HCT116 (cell line): Measurements from ENCODE around the gene NUP210. TPM values are rescaled to one million over a fixed set of nuclear protein-coding genes. Genes with fewer than 3 reads are reported as not detected.
A peak's percentile ranks its signal among the peaks of the same experiment; 100 is the strongest.

ENCODE experiments used
- ATAC-seq: fragments of 200-7000 bp; cut with Tn5 transposase; 2 replicates; pipeline ENCODE4 v1.9.1; 2020; ENCODE audit warnings: mild to moderate bottlenecking, moderate library complexity
- BruUV-seq: library from RNA; stranded (reverse); fragments of 400-500 nt; replicated peaks from 2 replicates; lab custom pipeline; 2021; lab: Mats Ljungman, UMichigan
- CTCF ChIA-PET: fragments of 300-600 bp; sonication (Branson Sonifier 250); formaldehyde crosslinking; loops from one replicate; lab custom pipeline; 2021; ENCODE audit warnings: antibody characterized with exemption; lab: Charles Lee
- POLR2A ChIA-PET: fragments of 300-600, 350-600 bp; sonication (Branson Sonifier 250); formaldehyde crosslinking; loops from one replicate; lab custom pipeline; 2021; ENCODE audit warnings: antibody characterized with exemption; lab: Charles Lee
- RAD21 ChIA-PET, 2 experiments: fragments of 300-600 bp; sonication (Branson Sonifier 250); formaldehyde crosslinking; loops; one replicate each; lab custom pipeline; 2023; ENCODE audit warnings: low total read pairs in 2 of 2; ENCODE audit not compliant: uncharacterized antibody in 2 of 2, unreplicated experiment in 2 of 2, low non-redundant PET in 1 of 2; lab: Charles Lee
- DNase-seq: peaks from one replicate; pipeline ENCODE4 v3.0.0-alpha.2; 2010; ENCODE audit warnings: low read depth, low spot score
- H2AFZ ChIP-seq: fragments of 200-600 bp; shearing (Covaris generic), sonication (generic); 2 replicates; pipeline ENCODE4 v1.6.1; 2017; ENCODE audit warnings: low read depth, mixed run types, mixed read lengths, antibody characterized with exemption, low read length; ENCODE audit not compliant: poor library complexity, severe bottlenecking
- H3K27ac ChIP-seq: 2 replicates; pipeline ENCODE4 v1.5.1; 2012; ENCODE audit warnings: low read depth, low read length
- H3K27me3 ChIP-seq: fragments of 200-600 bp; sonication (generic); 2 replicates; pipeline ENCODE4 v1.6.1; 2016; ENCODE audit warnings: mixed run types, low read length, mixed read lengths; ENCODE audit not compliant: insufficient read depth
- H3K36me3 ChIP-seq, 2 experiments: fragments of 200-500 bp in 1 of 2; fragments of 200-600 bp in 1 of 2; sonication (Bioruptor generic) in 1 of 2; sonication (generic) in 1 of 2; 2 replicates each; pipeline versions ENCODE4 v1.5.1 to v1.6.1; 2014 to 2016; ENCODE audit warnings: low read length in 2 of 2, inconsistent platforms in 1 of 2, mixed read lengths in 1 of 2, mixed run types in 1 of 2; ENCODE audit not compliant: insufficient read depth in 2 of 2, control insufficient read depth in 1 of 2
- H3K4me1 ChIP-seq, 2 experiments: fragments of 200-600 bp in 1 of 2; sonication (generic) in 1 of 2; 2 replicates each; pipeline versions ENCODE4 v1.5.1 to v1.6.1; 2012 to 2017; ENCODE audit warnings: low read length in 2 of 2, inconsistent platforms in 1 of 2, mild to moderate bottlenecking in 1 of 2, mixed read lengths in 1 of 2, mixed run types in 1 of 2, moderate library complexity in 1 of 2; ENCODE audit not compliant: insufficient read depth in 2 of 2, control insufficient read depth in 1 of 2
- H3K4me2 ChIP-seq: fragments of 200-600 bp; sonication (generic); 2 replicates; pipeline ENCODE4 v1.6.1; 2017; ENCODE audit warnings: mixed run types, low read length, mixed read lengths
- H3K4me3 ChIP-seq, 2 experiments: fragments of 200-600 bp in 1 of 2; sonication (generic) in 1 of 2; replicated peaks in 1 of 2; 2 replicates each; pipeline ENCODE4 v1.5.1; 2011 to 2016; ENCODE audit warnings: low read length in 2 of 2, control low read depth in 1 of 2, low read depth in 1 of 2, mild to moderate bottlenecking in 1 of 2, mixed read lengths in 1 of 2, mixed run types in 1 of 2
- H3K79me2 ChIP-seq: fragments of 200-600 bp; sonication (generic); 2 replicates; pipeline ENCODE4 v1.6.1; 2017; ENCODE audit warnings: mild to moderate bottlenecking, mixed run types, low read length, moderate library complexity, mixed read lengths; ENCODE audit not compliant: insufficient read depth
- H3K9ac ChIP-seq: fragments of 200-600 bp; sonication (generic); 2 replicates; pipeline ENCODE4 v1.6.1; 2016; ENCODE audit warnings: low read length, mixed read lengths
- H3K9me2 ChIP-seq: fragments of 200-600 bp; sonication (generic), shearing (Covaris generic); 2 replicates; pipeline ENCODE4 v1.6.1; 2017; ENCODE audit warnings: mixed run types, mild to moderate bottlenecking, moderate library complexity; ENCODE audit not compliant: insufficient read depth
- H3K9me3 ChIP-seq, 2 experiments: fragments of 200-500 bp in 1 of 2; fragments of 200-600 bp in 1 of 2; sonication (Bioruptor generic) in 1 of 2; sonication (generic) in 1 of 2; 2 replicates each; pipeline ENCODE4 v1.6.1; 2014 to 2017; ENCODE audit warnings: low read length in 2 of 2, mixed read lengths in 2 of 2, inconsistent platforms in 1 of 2, low read depth in 1 of 2, mild to moderate bottlenecking in 1 of 2, mixed run types in 1 of 2, moderate library complexity in 1 of 2; ENCODE audit not compliant: control insufficient read depth in 1 of 2, insufficient read depth in 1 of 2
- H4K20me1 ChIP-seq: fragments of 200-600 bp; sonication (generic), shearing (Covaris generic); 2 replicates; pipeline ENCODE4 v1.6.1; 2017; ENCODE audit warnings: mixed run types, mild to moderate bottlenecking, moderate library complexity; ENCODE audit not compliant: insufficient read depth
- CEBPB ChIP-seq: IDR thresholded peaks from 2 replicates; pipeline ENCODE4 v1.6.1; 2012; ENCODE audit warnings: low read depth
- EZH2 ChIP-seq: fragments of 200-600 bp; sonication (generic); IDR thresholded peaks from 2 replicates; pipeline ENCODE4 v1.6.1; 2017; ENCODE audit warnings: antibody characterized with exemption, mixed run types
- EZH2phosphoT487 ChIP-seq: fragments of 200-600 bp; IDR thresholded peaks from 2 replicates; pipeline ENCODE4 v1.6.1; 2018; ENCODE audit warnings: antibody characterized with exemption, borderline replicate concordance
- JUND ChIP-seq: IDR thresholded peaks from 2 replicates; pipeline ENCODE4 v1.6.1; 2012
- POLR2AphosphoS5 ChIP-seq: IDR thresholded peaks from 2 replicates; pipeline ENCODE4 v1.6.1; 2011; ENCODE audit warnings: mild to moderate bottlenecking, low read depth, low read length, moderate library complexity
- SIN3A ChIP-seq: IDR thresholded peaks from 2 replicates; pipeline ENCODE4 v1.6.1; 2012; ENCODE audit warnings: low read depth
- SRF ChIP-seq: IDR thresholded peaks from 2 replicates; pipeline ENCODE4 v1.6.1; 2012; ENCODE audit warnings: low read depth
- TCF7L2 ChIP-seq: IDR thresholded peaks from 2 replicates; pipeline ENCODE4 v1.7.0; 2011; ENCODE audit warnings: borderline replicate concordance, inconsistent platforms; ENCODE audit not compliant: insufficient read depth, insufficient read length; ENCODE audit errors: extremely low read depth
- ZFX ChIP-seq: fragments of 450-650 bp; IDR thresholded peaks from 2 replicates; pipeline ENCODE4 v1.6.1; 2017
- ZNF274 ChIP-seq: fragments of 200-500 bp; sonication (Bioruptor generic); IDR thresholded peaks from 2 replicates; pipeline ENCODE4 v1.6.1; 2014; ENCODE audit warnings: mild to moderate bottlenecking, low read depth, low read length, inconsistent platforms
- intact Hi-C: fragments of 100-400 bp; cut with micrococcal nuclease; formaldehyde crosslinking; loops from 2 replicates; pipeline ENCODE4 v1.10.0; 2022
- total RNA-seq: library from RNA; stranded (reverse); gene quantifications from one replicate; pipeline ENCODE4 v1.2.1, GENCODE V29; 2021; ENCODE audit not compliant: unreplicated experiment
- TF ChIP-seq, protein P1 (sequence below), 3 experiments: fragments of 200-600 bp in 1 of 3; sonication (generic) in 1 of 3; IDR thresholded peaks in 2 of 3; conservative IDR thresholded peaks in 1 of 3; 2 replicates each; pipeline ENCODE4 v1.5.1; 2012 to 2017; ENCODE audit warnings: low read depth in 2 of 3, low read length in 2 of 3, antibody characterized with exemption in 1 of 3, borderline replicate concordance in 1 of 3, control low read depth in 1 of 3, mild to moderate bottlenecking in 1 of 3, mixed read lengths in 1 of 3, mixed run types in 1 of 3, moderate library complexity in 1 of 3; ENCODE audit not compliant: insufficient read depth in 1 of 3
- TF ChIP-seq, protein P2 (sequence below): IDR thresholded peaks from 2 replicates; pipeline ENCODE4 v1.6.1; 2012; ENCODE audit warnings: low read depth
- TF ChIP-seq, protein P3 (sequence below): IDR thresholded peaks from 2 replicates; pipeline ENCODE4 v1.6.1; 2012
- TF ChIP-seq, protein P4 (sequence below): IDR thresholded peaks from 2 replicates; pipeline ENCODE4 v1.6.1; 2012
- TF ChIP-seq, protein P5 (sequence below): IDR thresholded peaks from 2 replicates; pipeline ENCODE4 v1.6.1; 2011; ENCODE audit warnings: mild to moderate bottlenecking, low read length, moderate library complexity; ENCODE audit not compliant: insufficient replicate concordance; ENCODE audit errors: extremely low read depth

NUP210 gene
- total RNA-seq, 1 experiment from 2014 or later = 74.9 TPM

DNA sequence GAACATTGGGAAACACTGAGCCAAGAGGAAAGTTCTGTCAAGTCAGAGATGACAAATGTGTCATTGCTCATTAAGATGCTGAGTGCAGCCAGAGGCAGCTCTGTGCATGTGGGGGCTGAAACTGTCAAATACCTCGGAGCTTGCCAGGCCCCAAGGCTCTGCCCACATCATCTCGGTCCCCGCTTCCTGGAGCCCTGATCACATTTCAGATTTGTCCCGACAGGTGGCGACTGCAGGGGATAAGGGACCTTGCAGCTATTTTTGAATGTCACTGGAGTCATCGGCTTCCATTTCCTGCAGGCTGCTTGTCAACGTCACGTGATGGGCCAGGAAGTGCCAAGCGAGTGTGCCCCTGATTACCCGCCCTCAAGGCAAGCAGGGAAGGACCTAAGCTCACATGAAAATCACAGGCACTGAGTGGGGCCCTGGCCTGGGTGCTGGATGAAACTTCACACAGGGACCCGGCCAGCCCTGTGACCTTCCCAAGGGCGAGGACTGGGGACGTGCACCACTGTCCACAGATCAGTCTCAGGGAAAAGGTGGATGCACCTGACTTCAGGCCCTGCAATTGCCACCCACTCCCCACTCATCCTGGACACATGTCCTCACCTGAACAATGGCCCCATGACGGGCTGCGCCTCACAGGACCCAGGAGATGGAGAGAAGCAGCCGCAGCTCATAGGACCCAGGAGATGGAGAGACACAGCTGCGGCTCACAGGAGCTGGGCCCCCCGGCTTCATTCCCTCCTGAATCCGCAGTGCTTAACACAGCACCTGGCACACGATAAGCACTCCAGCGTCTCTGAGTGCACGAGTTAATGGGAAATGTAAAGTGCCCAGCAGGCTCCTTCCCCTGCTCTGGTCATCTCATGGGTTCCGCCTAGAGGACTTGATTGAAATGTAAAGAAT is 73.4 kb downstream of the NUP210 start:
- H3K27ac ChIP-seq = no peak overlapping the region
- H3K36me3 ChIP-seq = peaks cover 16 to 19% of the 10 kb centered on the region in 2 experiments; a peak in 3 of 4 replicates
- ChIA-PET POLR2A (no interaction called here), CTCF (no interaction called here), RAD21 (no interaction called here)
- no peaks in the 10 kb centered on the region for H3K9me2 ChIP-seq
- no peaks in the 10 kb centered on the region for H4K20me1 ChIP-seq
- DNase-seq = no peak
- intact Hi-C loops = no loop called here
- no peak overlapping the region for H2AFZ ChIP-seq
- H3K4me1 ChIP-seq = no peaks in the 10 kb centered on the region
- no peak overlapping the region for H3K4me3 ChIP-seq
- no peak overlapping the region for H3K9ac ChIP-seq
- TF ChIP-seq TCF7L2 (no peak), CEBPB (no peak), EZH2phosphoT487 (no peak), SIN3A (no peak), ZFX (no peak), POLR2AphosphoS5 (no peak), ZNF274 (no peak), SRF (no peak), JUND (no peak), EZH2 (no peak)
- TF ChIP-seq, protein P1, sequence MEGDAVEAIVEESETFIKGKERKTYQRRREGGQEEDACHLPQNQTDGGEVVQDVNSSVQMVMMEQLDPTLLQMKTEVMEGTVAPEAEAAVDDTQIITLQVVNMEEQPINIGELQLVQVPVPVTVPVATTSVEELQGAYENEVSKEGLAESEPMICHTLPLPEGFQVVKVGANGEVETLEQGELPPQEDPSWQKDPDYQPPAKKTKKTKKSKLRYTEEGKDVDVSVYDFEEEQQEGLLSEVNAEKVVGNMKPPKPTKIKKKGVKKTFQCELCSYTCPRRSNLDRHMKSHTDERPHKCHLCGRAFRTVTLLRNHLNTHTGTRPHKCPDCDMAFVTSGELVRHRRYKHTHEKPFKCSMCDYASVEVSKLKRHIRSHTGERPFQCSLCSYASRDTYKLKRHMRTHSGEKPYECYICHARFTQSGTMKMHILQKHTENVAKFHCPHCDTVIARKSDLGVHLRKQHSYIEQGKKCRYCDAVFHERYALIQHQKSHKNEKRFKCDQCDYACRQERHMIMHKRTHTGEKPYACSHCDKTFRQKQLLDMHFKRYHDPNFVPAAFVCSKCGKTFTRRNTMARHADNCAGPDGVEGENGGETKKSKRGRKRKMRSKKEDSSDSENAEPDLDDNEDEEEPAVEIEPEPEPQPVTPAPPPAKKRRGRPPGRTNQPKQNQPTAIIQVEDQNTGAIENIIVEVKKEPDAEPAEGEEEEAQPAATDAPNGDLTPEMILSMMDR (IDR thresholded peaks at IDR 0.05 in 2 of 3, conservative IDR thresholded peaks at IDR 0.05 in 1 of 3; ENCODE audit: borderline replicate concordance in 1 of 3, insufficient read depth in 1 of 3, low read depth in 2 of 3, low read length in 2 of 3) = no peak
- TF ChIP-seq, protein P2, sequence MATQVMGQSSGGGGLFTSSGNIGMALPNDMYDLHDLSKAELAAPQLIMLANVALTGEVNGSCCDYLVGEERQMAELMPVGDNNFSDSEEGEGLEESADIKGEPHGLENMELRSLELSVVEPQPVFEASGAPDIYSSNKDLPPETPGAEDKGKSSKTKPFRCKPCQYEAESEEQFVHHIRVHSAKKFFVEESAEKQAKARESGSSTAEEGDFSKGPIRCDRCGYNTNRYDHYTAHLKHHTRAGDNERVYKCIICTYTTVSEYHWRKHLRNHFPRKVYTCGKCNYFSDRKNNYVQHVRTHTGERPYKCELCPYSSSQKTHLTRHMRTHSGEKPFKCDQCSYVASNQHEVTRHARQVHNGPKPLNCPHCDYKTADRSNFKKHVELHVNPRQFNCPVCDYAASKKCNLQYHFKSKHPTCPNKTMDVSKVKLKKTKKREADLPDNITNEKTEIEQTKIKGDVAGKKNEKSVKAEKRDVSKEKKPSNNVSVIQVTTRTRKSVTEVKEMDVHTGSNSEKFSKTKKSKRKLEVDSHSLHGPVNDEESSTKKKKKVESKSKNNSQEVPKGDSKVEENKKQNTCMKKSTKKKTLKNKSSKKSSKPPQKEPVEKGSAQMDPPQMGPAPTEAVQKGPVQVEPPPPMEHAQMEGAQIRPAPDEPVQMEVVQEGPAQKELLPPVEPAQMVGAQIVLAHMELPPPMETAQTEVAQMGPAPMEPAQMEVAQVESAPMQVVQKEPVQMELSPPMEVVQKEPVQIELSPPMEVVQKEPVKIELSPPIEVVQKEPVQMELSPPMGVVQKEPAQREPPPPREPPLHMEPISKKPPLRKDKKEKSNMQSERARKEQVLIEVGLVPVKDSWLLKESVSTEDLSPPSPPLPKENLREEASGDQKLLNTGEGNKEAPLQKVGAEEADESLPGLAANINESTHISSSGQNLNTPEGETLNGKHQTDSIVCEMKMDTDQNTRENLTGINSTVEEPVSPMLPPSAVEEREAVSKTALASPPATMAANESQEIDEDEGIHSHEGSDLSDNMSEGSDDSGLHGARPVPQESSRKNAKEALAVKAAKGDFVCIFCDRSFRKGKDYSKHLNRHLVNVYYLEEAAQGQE = no peak
- TF ChIP-seq, protein P3, sequence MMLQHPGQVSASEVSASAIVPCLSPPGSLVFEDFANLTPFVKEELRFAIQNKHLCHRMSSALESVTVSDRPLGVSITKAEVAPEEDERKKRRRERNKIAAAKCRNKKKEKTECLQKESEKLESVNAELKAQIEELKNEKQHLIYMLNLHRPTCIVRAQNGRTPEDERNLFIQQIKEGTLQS = no peak
- TF ChIP-seq, protein P4, sequence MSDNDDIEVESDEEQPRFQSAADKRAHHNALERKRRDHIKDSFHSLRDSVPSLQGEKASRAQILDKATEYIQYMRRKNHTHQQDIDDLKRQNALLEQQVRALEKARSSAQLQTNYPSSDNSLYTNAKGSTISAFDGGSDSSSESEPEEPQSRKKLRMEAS = no peak
- TF ChIP-seq, protein P5, sequence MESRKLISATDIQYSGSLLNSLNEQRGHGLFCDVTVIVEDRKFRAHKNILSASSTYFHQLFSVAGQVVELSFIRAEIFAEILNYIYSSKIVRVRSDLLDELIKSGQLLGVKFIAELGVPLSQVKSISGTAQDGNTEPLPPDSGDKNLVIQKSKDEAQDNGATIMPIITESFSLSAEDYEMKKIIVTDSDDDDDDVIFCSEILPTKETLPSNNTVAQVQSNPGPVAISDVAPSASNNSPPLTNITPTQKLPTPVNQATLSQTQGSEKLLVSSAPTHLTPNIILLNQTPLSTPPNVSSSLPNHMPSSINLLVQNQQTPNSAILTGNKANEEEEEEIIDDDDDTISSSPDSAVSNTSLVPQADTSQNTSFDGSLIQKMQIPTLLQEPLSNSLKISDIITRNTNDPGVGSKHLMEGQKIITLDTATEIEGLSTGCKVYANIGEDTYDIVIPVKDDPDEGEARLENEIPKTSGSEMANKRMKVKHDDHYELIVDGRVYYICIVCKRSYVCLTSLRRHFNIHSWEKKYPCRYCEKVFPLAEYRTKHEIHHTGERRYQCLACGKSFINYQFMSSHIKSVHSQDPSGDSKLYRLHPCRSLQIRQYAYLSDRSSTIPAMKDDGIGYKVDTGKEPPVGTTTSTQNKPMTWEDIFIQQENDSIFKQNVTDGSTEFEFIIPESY = no peak
- no peak overlapping the region for H3K4me2 ChIP-seq
- no peaks in the 10 kb centered on the region for H3K9me3 ChIP-seq
- BruUV-seq = no TSS peak
- no peaks in the 10 kb centered on the region for H3K27me3 ChIP-seq
- ATAC-seq = 0 out of 2 replicates have a peak, but pooled peaks have one; percentile 18
- no peaks in the 10 kb centered on the region for H3K79me2 ChIP-seq
